Measurements from ENCODE around the gene P4HB. TPM values are rescaled to one million over a fixed set of nuclear protein-coding genes. Genes with fewer than 3 reads are reported as not detected.

The P4HB gene
- total and polyA plus RNA-seq, 8 donors, result 876 to 2,130 (median 1,346) TPM

- WGBS, 2 donors, result 95 to 97% methylated on average over 24 of the region's 24 CpGs
Observed at GRCh38 chr17:81903896-81904599, 43.7 kb upstream of the P4HB start.

GRCh38 chr17:81903415-81903831, 43.1 kb upstream of the P4HB start:
- Histone ChIP-seq H3K4me1 (peaks cover 0 to 6% (median 3%) of the 10 kb centered on the region in 3 donors), H3K27ac (no peak overlapping the region), H3K27me3 (no peaks in the 10 kb centered on the region), H3K4me3 (no peak overlapping the region), H3K9me3 (no peaks in the 10 kb centered on the region), H3K36me3 (peaks cover 0 to 5% (median 0%) of the 10 kb centered on the region in 3 donors)
- no peak for FAIRE-seq
- WGBS, 2 donors, result 95% methylated on average over 10 of the region's 10 CpGs
- TF ChIP-seq CTCF (IDR thresholded peaks at IDR 0.05), result no peak
- intact Hi-C loops (cut with DNase I), result no loop called here
- peak in 2 of 6 donors; percentile 25 to 70 for DNase-seq
- ATAC-seq, result no peak

More at GRCh38 chr17:81903896-81904599, 43.7 kb upstream of the P4HB start:
- Histone ChIP-seq H3K27ac (no peak overlapping the region), H3K27me3 (no peaks in the 10 kb centered on the region), H3K9me3 (no peaks in the 10 kb centered on the region), H3K4me1 (peaks cover 0 to 6% (median 3%) of the 10 kb centered on the region in 3 donors), H3K4me3 (no peak overlapping the region), H3K36me3 (no peaks in the 10 kb centered on the region)
- intact Hi-C loops (cut with DNase I), result no loop called here
- no peak for FAIRE-seq
- DNase-seq, result peak in 2 of 6 donors; percentile 27 to 72
- no peak for ATAC-seq
- TF ChIP-seq CTCF (IDR thresholded peaks at IDR 0.05), result no peak

- DNase-seq (peak in 2 of 6 donors; percentile 51 to 82), ATAC-seq (peak; percentile 3 to 37 (median 18)), FAIRE-seq (no peak)
- intact Hi-C loops (cut with DNase I), result no loop called here
- WGBS, 2 donors, result 23 to 30% methylated on average over 39 to 47 of the region's 47 CpGs
- Histone ChIP-seq H3K4me1 (peaks cover 0 to 6% (median 3%) of the 10 kb centered on the region in 3 donors), H3K27me3 (no peaks in the 10 kb centered on the region), H3K9me3 (no peaks in the 10 kb centered on the region), H3K27ac (no peak overlapping the region), H3K36me3 (peaks cover 0 to 11% (median 2%) of the 10 kb centered on the region in 3 donors), H3K4me3 (peak overlapping the region in 2 of 4 donors; percentile 19 to 37)
- TF ChIP-seq CTCF (IDR thresholded peaks at IDR 0.05), result no peak
Observed at GRCh38 chr17:81902653-81903414, 42.5 kb upstream of the P4HB start.

DNA sequence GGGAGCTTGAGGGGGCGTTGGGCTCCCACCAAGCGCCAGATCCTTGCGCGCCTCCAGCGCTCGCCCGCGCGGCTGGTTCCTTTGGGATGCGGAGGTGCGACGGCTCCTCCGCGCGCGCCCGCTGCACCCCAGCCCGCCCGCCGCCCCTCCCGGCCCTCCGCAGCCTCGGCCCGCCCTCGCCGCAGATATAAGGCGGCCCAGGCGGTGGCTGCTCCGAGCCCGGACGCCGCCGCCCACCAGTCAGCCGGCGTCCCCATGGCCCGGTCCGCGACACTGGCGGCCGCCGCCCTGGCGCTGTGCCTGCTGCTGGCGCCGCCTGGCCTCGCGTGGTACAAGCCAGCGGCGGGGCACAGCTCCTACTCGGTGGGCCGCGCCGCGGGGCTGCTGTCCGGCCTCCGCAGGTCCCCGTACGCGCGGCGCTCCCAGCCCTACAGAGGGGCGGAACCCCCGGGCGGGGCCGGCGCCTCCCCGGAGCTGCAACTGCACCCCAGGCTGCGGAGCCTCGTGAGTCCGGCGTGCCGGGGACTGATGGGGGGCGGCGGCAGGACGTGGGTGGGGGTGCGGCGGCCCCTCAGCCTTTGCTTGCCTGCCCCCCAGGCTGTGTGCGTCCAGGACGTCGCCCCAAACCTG, 41.8 kb upstream of the P4HB start, which contains the start of gene NPB:
NPB (plus strand) TSS at position 216 of the 630 bp plus-strand sequence; CDS start at position 256, 40 bp downstream.
- peak within 1 kb of the TSS in 2 of 4 donors; percentile 19 to 37 for H3K4me3 ChIP-seq
- intact Hi-C loops (cut with DNase I), result no loop called here
- ATAC-seq (peak; percentile 38 to 72 (median 61)), DNase-seq (peak in 2 of 6 donors; percentile 50 to 80), FAIRE-seq (no peak)
- H3K27ac ChIP-seq, result no peak within 1 kb of the TSS
- peaks cover 0 to 12% (median 6%) of the 10 kb centered on the region in 3 donors for H3K36me3 ChIP-seq
- no peak for TF ChIP-seq CTCF (IDR thresholded peaks at IDR 0.05)
- no peaks in the 10 kb centered on the region for H3K9me3 ChIP-seq
- no peaks in the 10 kb centered on the region for H3K27me3 ChIP-seq
- WGBS, 2 donors, result 1 to 2% methylated on average over 50 to 79 of the region's 79 CpGs
- peaks cover 0 to 6% (median 3%) of the 10 kb centered on the region in 3 donors for H3K4me1 ChIP-seq

Measured in pancreas (tissue), 10 donors.